Measurements from ENCODE around the gene KRTAP4-5. TPM values are rescaled to one million over a fixed set of nuclear protein-coding genes. Genes with fewer than 3 reads are reported as not detected.
"Not testable (repeated sequence)": the region's sequence is repeated elsewhere in the genome, so short reads cannot be mapped to it uniquely, and the experiment has no call there.

KRTAP4-5 gene
- total and polyA plus RNA-seq, 7 donors: not detected

DNA sequence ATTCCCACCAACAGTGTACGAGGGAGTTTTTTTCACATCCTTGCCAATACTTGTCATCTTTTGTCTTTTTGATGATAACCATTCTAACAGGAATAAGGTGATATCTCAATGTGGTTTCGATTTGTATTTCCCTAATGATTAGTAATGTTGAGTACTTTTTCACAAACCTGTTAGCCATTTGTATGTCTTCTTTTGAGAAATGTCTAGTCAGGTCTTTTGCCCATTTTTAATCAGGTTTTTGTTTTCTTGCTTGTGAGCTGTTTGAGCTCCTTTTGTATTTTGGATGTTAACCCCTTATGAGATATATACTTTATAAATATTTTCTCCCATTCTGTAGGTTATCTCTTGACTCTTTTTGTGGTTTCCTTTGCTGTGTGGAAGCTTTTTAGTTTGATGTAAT, 1.9 kb upstream of the KRTAP4-5 start:
- H3K4me1 ChIP-seq: no peaks in the 10 kb centered on the region
- intact Hi-C loops (cut with DNase I): no loop called here
- DNase-seq: no peak
- WGBS, 2 donors: 84 to 90% methylated on average over 2 of the region's 2 CpGs
- H3K9me3 ChIP-seq: no peaks in the 10 kb centered on the region
- no peaks in the 10 kb centered on the region for H3K27me3 ChIP-seq
- H3K4me3 ChIP-seq: no peak overlapping the region
- H3K27ac ChIP-seq: no peak overlapping the region
- TF ChIP-seq CTCF (IDR thresholded peaks at IDR 0.05) (no peak), POLR2AphosphoS5 (IDR thresholded peaks at IDR 0.05) (no peak), EP300 (IDR thresholded peaks at IDR 0.05) (no peak), POLR2A (IDR thresholded peaks at IDR 0.05) (no peak)
- no peaks in the 10 kb centered on the region for H3K36me3 ChIP-seq

GRCh38 chr17:41150026-41150425, 401 bp upstream of the KRTAP4-5 start:
- H3K27me3 ChIP-seq: no peaks in the 10 kb centered on the region
- H3K27ac ChIP-seq: no peak overlapping the region
- DNase-seq: no peak
- no peaks in the 10 kb centered on the region for H3K36me3 ChIP-seq
- 84 to 92% methylated on average over 4 of the region's 4 CpGs for WGBS, 2 donors
- no peak overlapping the region for H3K4me3 ChIP-seq
- TF ChIP-seq CTCF (IDR thresholded peaks at IDR 0.05) (no peak), POLR2AphosphoS5 (IDR thresholded peaks at IDR 0.05) (no peak), POLR2A (IDR thresholded peaks at IDR 0.05) (no peak), EP300 (IDR thresholded peaks at IDR 0.05) (no peak)
- intact Hi-C loops (cut with DNase I): no loop called here
- H3K9me3 ChIP-seq: no peaks in the 10 kb centered on the region
- H3K4me1 ChIP-seq: no peaks in the 10 kb centered on the region

- DNase-seq; intact Hi-C loops (cut with DNase I): not testable (repeated sequence)
- WGBS, 2 donors: 86 to 90% methylated on average over 10 of the region's 10 CpGs
These were observed 514 bp downstream of the KRTAP4-5 start for GRCh38 chr17:41148971-41149651.

DNA sequence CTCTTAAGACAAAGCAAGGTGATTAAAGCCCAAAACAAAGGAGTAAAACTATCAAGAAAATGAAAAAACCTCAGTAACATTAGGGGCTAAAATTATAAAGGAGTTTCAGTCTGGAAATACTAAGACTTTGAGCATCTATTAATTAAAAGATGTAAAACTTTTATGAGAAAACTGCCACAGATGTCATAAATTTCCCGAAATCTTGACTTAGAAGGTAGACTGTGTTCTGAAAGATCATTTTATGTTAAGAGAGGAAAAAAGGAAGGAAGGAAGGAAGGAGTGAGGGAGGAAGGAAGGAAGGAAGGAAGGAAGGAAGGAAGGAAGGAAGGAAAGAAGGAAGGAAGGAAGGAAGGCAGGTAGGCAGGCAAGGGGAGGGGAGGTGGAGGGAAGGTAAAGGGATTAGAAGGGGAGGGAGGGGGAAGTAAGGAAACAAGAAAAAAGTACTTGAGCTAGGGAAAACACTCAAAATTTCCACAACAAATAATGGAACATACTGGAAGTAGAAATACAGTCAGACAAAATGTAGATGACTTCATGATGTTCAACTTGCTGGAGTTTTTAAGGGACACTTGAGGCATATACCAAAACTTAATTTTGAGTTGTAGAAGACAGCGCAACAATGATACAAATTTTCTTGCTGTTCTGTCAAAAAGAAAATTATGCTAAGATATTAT, 2.0 kb downstream of the KRTAP4-5 start:
- intact Hi-C loops (cut with DNase I): no loop called here
- TF ChIP-seq EP300 (IDR thresholded peaks at IDR 0.05) (no peak), POLR2A (IDR thresholded peaks at IDR 0.05) (no peak), CTCF (IDR thresholded peaks at IDR 0.05) (no peak), POLR2AphosphoS5 (IDR thresholded peaks at IDR 0.05) (no peak)
- DNase-seq: no peak

More at GRCh38 chr17:41148971-41149651, 514 bp downstream of the KRTAP4-5 start:
- H3K27me3 ChIP-seq, H3K36me3 ChIP-seq, H3K9me3 ChIP-seq, H3K27ac ChIP-seq, H3K4me1 ChIP-seq, H3K4me3 ChIP-seq: not testable (repeated sequence)

DNA sequence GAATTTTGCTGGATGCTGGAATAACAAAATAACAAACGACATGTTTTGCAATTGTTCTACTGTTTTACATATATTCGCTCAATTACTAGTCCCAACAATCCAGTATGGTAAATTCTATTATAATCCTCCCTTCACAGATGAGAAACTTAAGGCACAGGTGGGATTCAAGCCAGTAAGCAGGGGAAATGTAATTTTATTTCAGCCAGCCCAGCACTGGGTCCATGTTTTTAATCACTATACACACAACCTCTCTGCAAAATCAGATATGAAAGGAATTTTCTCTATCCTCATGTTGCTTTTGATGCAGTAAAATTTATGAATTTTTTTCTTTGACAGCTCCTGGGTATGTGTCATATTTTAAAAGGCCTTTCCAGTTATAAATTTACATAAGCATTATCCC, 4.4 kb downstream of the KRTAP4-5 start:
- peaks cover 0 to 11% (median 3%) of the 10 kb centered on the region in 4 donors for H3K9me3 ChIP-seq
- 92 to 93% methylated on average over 2 of the region's 2 CpGs for WGBS, 2 donors
- TF ChIP-seq POLR2A (IDR thresholded peaks at IDR 0.05) (no peak), CTCF (IDR thresholded peaks at IDR 0.05) (no peak), EP300 (IDR thresholded peaks at IDR 0.05) (no peak), POLR2AphosphoS5 (IDR thresholded peaks at IDR 0.05) (no peak)
- H3K36me3 ChIP-seq: no peaks in the 10 kb centered on the region
- no peaks in the 10 kb centered on the region for H3K4me1 ChIP-seq
- H3K27ac ChIP-seq: no peak overlapping the region
- intact Hi-C loops (cut with DNase I): no loop called here
- no peak for DNase-seq
- no peak overlapping the region for H3K4me3 ChIP-seq
- no peaks in the 10 kb centered on the region for H3K27me3 ChIP-seq

More for the DNA sequence above, 2.0 kb downstream of the KRTAP4-5 start:
- H3K36me3 ChIP-seq: no peaks in the 10 kb centered on the region
- no peak overlapping the region for H3K4me3 ChIP-seq
- H3K27me3 ChIP-seq: no peaks in the 10 kb centered on the region
- 90 to 95% methylated on average over 2 of the region's 2 CpGs for WGBS, 2 donors
- no peak overlapping the region for H3K27ac ChIP-seq
- H3K4me1 ChIP-seq: no peaks in the 10 kb centered on the region
- peaks cover 0 to 8% (median 3%) of the 10 kb centered on the region in 4 donors for H3K9me3 ChIP-seq
